ENCODE data around the gene KRT74.

DNA sequence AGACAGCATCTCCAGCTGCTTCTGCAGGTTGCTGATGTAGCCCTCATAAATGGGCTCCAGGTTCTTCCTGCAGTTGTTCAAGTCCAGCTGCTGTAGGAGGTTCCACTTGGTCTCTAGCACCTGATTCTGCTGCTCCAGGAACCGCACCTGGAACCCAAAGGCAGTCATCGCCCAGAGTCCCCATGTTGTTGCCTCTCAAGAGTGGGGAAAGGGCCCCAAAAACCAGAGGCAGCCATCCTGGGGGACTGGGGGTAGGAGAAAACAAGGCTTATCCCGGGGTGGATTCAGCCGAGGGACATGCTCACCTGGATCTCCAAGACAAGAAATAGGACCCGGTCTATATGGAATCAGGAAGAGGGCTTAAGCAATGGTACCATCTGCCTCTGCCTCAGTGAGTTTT is 25.3 kb upstream of the KRT74 start:
- TF ChIP-seq GATA3 (IDR thresholded peaks at IDR 0.05; ENCODE audit: low read depth, low read length): no peak
- TF ChIP-seq GATA2 (IDR thresholded peaks at IDR 0.05; ENCODE audit: low read depth, low read length): no peak
